Frontal cortex (tissue), 4 donors: ENCODE data around the gene ANKS1B. TPM values are rescaled to one million over a fixed set of nuclear protein-coding genes. Genes with fewer than 3 reads are reported as not detected.
"Not testable (repeated sequence)": the region's sequence is repeated elsewhere in the genome, so short reads cannot be mapped to it uniquely, and the experiment has no call there.

Experiments
- DNase-seq, 2 donors: peaks; one replicate each; pipeline ENCODE4 v3.0.0; 2012; ENCODE audit warnings: low spot score in 2 of 2
- FAIRE-seq: peaks from 2 replicates; lab custom pipeline; 2012; peaks lifted over from hg19 to GRCh38; lab: Jason Lieb, UNC
- total RNA-seq: library from RNA; depleted of rRNA; stranded (reverse); fragments of >200 nt; gene quantifications from one replicate; pipeline ENCODE4 v1.2.3, GENCODE V29; 2014
- donor health status: control.
- donor health status: control.
- donor health status: control.

ANKS1B gene
- total RNA-seq, 1 donor from 2014 or later, result 329 TPM

DNA sequence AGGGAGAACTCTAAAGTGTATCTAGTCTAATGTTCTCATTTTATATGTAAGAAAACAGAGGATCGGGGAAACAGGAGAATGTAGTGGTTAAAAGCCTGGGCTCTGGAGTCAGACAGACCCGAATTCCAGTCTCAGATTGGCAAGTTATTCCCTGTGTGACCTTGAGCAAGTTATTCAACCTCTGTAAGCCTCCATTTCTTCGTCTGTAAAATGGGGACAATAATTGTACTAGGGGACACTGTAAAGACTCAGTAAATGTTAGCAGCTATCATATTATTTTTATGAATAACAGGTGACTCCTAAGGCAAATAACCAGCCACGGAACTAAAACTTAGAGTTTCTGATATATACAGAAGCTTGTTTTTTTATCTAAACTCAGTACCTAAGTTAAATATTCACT is 1187.5 kb downstream of the ANKS1B start:
- no peak for FAIRE-seq

DNA sequence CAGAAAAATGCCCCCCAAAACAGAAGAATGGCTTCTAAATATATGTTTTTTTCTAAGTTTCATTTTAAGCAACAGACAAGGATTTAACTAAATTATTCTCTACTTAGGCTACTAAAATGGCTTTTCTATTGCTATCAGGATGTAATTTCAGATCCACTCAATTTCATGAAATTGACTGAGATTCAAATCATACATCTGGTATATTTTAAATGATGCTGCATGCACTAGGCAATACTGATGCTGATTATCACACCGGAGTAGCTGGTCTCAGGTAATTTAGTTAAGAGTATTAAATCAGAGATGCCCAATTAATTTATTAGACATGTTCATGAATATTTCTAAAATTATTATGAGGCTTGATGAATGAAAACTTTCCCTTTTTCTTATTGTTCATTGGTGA is 1188.0 kb downstream of the ANKS1B start:
- DNase-seq (no peak), FAIRE-seq (no peak)

More for the DNA sequence above, 1187.5 kb downstream of the ANKS1B start:
- no peak for DNase-seq

DNA sequence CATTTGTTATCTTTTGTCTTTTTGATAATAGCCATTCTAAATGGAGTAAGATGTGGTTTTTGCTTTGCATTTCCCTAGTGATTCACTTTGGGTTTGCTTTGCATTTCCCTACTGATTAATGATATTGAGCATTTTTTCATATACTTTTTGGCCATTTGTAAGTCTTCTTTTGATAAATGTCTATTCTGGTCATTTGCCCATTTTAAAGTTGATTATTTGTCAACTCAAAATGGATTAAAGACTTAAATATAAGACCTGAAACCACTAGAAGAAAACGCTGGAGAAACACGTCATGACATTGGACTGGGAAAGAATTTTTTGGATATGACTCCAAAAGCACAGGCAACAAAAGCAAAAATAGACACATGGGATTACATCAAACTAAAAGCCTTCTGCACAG is 1191.6 kb downstream of the ANKS1B start:
- DNase-seq (no peak), FAIRE-seq (no peak)

- FAIRE-seq, result no peak
- DNase-seq, result no peak
Measured at GRCh38 chr12:98791406-98791805, 1193.3 kb downstream of the ANKS1B start.

GRCh38 chr12:98788396-98788795 is 1196.3 kb downstream of the ANKS1B start:
- FAIRE-seq (no peak), DNase-seq (no peak)

DNA sequence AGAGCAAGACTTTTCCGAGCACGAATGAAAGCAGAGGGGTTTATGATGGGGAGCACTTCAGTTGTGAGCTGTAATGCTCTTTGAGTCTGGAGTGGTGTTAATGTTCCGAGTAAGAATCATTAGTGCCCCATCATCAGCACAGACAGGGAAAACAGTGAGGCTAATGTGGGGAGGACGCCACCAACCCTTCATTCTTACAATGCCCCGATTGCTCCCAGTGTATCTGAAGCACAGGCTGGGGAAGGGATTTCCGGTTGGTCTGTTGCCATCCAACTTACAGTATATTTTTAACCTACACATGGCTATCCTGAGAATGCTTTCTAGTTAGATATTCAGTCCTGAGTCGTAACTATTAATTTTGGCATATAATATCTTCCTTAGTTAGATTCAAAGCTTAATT is 1198.1 kb downstream of the ANKS1B start:
- no peak for DNase-seq
- no peak for FAIRE-seq

DNA sequence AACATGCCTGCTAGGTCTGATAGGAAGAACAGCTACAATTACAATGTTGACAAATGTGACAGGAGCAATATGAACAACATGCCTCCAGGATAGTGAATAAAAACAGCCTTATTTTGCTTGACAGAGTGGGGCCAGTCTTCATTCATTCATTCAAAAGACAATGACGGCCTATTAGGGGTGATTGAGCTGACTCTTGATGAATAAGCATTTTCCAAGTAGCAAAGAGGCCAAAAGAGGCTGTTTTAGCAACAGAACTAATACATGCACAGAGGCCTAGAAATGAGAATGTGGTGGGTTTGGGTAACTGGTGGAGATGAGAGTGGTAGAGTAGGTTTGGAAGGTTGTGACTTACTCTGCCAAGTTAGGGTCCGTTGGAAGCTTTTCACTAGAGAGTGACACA is 1201.3 kb downstream of the ANKS1B start:
- no peak for DNase-seq
- no peak for FAIRE-seq

DNA sequence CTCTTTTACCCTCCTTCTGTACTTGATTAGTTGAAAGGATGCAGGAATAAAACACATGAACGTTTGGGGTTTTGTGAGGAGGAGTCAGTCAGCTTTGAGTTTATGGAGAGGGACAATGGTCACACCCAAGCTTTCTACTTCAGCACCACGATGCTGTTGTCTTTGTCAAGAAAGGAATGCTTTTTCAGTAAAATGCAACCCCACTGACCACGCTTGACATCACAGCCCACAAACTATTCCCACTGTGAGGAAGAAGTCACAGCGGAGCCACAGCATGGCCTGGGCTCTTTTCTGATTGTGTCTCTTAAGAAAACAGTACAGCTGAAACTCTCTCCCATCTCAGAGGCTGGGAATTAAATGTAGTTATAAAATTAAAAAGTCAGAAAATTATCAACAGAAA is 1204.5 kb downstream of the ANKS1B start:
- no peak for DNase-seq
- FAIRE-seq, result no peak

GRCh38 chr12:98772818-98773217 is 1211.9 kb downstream of the ANKS1B start:
- DNase-seq, result no peak
- FAIRE-seq, result no peak

GRCh38 chr12:98771811-98772752 is 1212.7 kb downstream of the ANKS1B start:
- DNase-seq (no peak), FAIRE-seq (no peak)

GRCh38 chr12:98770230-98770629 is 1214.5 kb downstream of the ANKS1B start:
- no peak for DNase-seq
- FAIRE-seq, result no peak

DNA sequence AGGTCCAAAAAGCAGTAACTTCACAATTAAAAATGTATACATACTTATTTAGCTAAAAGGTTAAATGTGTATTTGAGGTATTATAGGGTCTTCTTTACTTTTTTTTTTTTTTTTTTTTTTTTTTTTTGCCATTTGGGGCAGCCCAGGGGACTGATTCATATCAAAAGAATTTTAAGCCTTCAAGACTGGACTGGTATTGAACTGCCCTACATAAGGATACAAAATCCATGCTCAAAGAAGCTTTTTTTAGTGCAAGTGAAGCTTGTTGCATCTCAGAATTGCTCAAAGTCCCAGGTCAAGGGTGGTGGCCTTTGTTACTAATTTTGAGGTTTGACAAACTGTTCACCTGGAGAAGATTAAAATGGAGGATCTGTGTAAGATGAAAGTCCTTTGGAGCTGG is 1215.7 kb downstream of the ANKS1B start:
- DNase-seq (no peak), FAIRE-seq (no peak)

DNA sequence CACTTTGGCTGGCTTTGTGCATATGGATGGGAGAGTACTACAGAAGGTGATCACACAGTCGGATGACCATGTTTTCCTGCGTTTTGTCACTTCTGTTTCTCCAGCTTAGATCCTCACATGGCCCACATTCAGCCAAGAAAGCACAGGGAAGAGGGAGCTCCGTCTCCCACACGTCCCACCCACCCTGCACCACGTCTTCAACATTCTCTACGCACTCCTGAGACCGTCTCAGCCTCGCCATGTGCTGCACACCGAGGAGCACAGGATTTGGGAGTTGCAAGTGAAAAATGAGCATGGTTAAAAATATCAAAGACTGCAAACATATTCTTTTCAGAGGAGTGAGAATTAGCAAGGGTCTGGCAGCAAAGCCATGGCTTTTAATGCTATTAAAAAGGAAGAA is 1217.5 kb downstream of the ANKS1B start:
- no peak for DNase-seq
- no peak for FAIRE-seq

GRCh38 chr12:98763656-98764055 is 1221.1 kb downstream of the ANKS1B start:
- DNase-seq (no peak), FAIRE-seq (no peak)

DNA sequence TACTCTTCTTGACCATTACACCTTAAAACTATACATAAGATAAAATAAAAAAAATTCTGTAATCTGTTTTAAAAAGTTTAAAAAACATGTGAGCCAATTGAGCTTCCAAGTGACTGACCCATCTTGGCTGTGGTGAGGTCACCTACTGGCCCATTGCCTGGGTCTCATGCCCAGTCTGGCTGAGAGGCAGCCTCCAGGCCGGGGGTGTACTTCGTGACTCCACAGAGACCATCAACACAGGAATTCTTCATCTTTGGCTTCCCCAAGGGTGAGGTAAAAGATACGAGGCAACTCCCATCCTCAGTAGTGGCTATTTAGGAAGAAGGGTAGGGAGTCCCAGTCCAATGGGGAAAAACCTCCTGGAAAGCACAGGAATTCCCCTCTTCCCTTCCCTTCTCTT is 1226.4 kb downstream of the ANKS1B start:
- peak; percentile 80 for FAIRE-seq
- peak; percentile 48 to 49 for DNase-seq

DNA sequence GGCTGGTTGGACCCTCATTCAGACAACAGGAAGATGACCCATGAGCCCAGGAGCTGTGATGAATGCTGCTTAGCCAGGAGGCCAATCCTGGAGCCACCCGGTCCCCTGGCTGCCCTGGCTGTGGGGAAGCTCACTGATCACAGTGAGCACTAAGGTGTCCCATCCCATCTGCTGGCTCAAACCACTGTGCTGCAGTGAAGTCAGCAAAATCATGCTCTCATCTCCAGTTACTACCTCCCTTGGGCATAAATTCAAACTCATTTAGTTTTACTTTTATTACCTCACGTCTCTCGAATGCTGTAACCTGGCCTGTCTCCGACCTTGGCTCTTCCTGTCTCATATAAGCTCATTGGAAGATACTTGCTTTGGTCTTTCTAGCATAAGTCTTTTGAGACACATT is 1227.3 kb downstream of the ANKS1B start:
- FAIRE-seq, result no peak

DNA sequence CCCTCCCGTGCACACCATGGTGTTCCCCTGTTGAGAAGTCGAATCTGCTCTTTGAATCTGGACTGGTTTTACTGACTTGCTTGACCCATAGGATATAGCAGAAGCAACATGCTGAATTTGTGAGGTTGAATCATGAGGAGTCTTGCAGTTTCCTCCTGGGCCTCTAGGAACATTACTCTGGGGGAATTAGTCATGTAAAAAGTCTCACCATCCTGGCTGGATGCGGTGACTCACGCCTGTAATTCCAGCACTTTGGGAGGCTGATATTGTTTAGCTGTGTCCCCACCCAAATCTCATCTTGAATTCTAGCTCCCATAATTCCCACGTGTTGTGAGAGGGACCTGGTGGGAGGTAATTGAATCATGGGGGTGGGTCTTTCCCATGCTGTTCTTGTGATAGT is 1228.9 kb downstream of the ANKS1B start:
- not testable (repeated sequence) for FAIRE-seq, DNase-seq

More for the DNA sequence above, 1227.3 kb downstream of the ANKS1B start:
- DNase-seq, result no peak

DNA sequence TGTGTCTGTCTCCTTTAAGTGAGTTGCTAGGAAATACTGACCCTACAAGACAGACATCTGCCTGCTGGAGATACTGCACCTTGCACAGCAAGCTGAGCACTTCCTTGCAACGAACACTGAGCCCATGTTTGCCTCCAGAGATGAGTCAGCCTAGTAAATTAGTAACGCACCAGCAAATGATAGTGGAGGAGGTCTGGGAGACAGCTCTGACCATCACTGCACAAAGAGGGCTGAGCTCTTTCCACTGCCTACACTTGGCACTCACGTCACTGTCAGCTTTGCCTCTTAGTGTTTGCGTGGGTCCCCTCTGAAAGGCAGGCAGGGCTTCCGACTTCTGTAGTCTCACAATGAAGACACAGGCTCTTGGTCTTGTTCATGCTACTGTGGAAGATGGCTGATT is 1230.6 kb downstream of the ANKS1B start:
- FAIRE-seq (no peak), DNase-seq (peak in 1 of 2 donors; percentile 28)

- FAIRE-seq, result no peak
Measured at GRCh38 chr12:98752726-98753125, 1232.0 kb downstream of the ANKS1B start.

GRCh38 chr12:98751580-98752115 is 1233.1 kb downstream of the ANKS1B start:
- no peak for FAIRE-seq
- no peak for DNase-seq

More at GRCh38 chr12:98752726-98753125, 1232.0 kb downstream of the ANKS1B start:
- DNase-seq, result no peak

DNA sequence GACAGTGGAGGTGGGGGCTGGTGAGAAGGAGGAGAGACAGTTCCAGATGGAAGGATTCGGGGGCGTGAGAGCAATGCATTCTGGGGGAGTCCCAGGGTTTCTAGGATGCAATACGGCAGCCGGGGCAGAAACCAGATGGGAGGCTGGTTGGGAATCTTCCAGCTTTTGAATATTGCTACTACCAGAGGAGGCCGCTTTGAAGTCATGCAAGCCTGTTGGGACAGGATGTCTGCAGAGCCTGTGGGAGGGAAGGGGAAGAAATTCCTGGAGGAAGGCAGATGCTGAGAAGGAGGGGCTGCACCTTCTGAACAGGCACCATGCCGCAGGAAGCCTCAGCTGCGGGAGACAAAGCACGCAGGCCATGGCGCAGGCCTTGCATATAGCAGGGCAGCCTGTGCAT is 1234.2 kb downstream of the ANKS1B start:
- DNase-seq (no peak), FAIRE-seq (no peak)
